Measurements from ENCODE around the gene PARD3B.

Gene PARD3B

GRCh38 chr2:204654669-204655068, 109.4 kb downstream of the PARD3B start:
- no peak for DNase-seq (ENCODE audit: extremely low read depth in 1 of 2, low read depth in 1 of 2)

DNA sequence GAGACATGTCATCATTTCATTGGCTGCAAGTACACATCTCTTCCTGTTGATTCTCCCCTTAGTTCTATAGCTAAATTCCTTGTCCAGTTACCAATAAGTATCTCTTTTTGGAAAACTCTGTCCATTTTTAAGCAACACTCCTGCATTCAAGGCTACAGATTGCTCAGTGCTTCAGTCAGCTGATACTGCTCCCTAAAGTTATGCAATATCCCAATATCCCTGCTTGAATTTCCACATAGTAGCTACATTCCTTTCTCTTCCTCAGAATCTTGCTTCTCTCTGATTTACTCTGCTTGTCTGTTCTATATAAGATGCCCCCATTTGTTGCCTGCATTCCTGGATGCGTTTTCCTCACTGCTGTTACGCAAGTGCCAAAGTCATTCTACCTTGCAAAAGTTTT, 109.8 kb downstream of the PARD3B start:
- no peak for DNase-seq (ENCODE audit: extremely low read depth in 1 of 2, low read depth in 1 of 2)

- DNase-seq (ENCODE audit: extremely low read depth in 1 of 2, low read depth in 1 of 2) = no peak
These were observed 110.4 kb downstream of the PARD3B start for GRCh38 chr2:204655626-204656025.

DNA sequence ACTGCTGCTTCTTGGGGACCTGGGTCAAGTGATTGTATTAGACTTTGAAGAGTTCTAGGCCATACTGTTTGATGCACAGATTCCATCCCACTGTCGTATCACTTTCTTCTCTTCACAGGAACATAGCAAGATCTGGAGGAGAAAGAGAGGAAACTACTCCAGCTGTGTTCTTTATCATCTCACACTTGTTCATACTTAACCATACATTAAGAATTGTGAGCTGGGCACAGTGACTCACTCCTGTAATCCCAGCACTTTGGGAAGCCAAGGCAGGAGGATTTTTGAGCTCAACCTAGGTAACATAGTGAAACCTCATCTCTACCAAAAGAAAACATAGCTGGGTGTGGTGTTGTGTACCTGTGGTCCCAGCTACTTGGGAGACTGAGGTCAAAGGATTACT, 111.7 kb downstream of the PARD3B start:
- no peak for DNase-seq (ENCODE audit: extremely low read depth in 1 of 2, low read depth in 1 of 2)

- DNase-seq (ENCODE audit: extremely low read depth in 1 of 2, low read depth in 1 of 2) = no peak
These were observed 117.7 kb downstream of the PARD3B start for GRCh38 chr2:204662956-204663355.

- no peak for DNase-seq (ENCODE audit: extremely low read depth in 1 of 2, low read depth in 1 of 2)
These were observed 118.6 kb downstream of the PARD3B start for GRCh38 chr2:204663816-204664425.

- no peak for DNase-seq (ENCODE audit: extremely low read depth in 1 of 2, low read depth in 1 of 2)
These were observed 119.4 kb downstream of the PARD3B start for GRCh38 chr2:204664708-204665121.

DNA sequence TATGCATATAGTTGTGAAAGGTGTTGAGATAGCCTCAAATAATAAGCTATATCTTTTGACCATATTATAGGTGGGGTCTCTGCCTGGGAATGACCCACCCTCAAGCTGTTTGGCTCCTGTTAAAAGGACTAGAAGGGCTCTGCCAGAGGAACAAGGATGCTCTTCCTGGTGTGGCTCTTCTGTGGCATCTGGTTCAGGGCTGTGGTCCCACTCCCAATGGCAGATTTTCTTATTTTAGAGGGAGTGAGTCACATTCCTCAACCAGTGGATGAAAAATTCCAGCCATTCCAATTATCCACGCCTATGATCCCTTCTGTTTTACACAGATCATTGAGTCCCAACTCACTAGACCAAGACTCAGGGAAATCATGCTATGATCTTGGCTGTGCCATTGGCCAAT, 119.9 kb downstream of the PARD3B start:
- DNase-seq (ENCODE audit: extremely low read depth in 1 of 2, low read depth in 1 of 2) = no peak

DNA sequence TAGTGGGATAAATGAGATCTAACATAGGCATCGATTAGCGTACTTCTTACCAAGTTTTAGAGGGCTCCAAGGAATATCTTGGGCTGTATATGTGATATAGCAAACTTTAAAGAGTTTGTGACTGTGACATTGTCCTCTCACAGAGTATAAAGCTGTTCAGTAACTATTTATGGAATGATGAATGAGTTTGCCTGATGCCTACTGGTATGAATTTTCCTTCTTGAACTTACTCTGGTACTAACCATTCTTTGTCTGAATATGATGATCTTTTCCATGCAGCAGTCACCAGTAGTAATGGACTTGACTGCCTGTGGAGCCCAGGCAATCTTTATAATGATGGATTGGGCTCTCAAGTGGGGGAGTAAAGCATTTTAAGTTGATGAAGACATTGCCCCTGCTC, 120.5 kb downstream of the PARD3B start:
- DNase-seq (ENCODE audit: extremely low read depth in 1 of 2, low read depth in 1 of 2) = no peak

DNA sequence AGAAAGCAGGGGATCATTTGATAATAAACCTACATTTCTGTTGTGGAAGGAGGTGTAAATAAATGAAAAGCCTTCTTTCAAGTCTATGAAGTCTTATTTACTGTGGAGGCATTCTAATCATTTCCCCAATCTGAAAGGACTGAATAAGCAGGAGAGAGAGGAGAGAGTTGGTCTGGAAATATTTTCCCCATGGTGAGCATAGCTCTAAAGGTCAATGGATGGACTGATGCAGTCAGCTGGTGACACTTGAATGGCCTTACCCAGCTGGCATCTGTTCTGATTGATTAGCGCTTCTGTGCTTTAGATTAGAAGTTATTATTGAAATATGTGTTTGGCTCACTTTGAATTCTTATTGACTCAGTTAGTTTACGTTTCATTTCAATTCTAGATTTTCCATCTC, 122.7 kb downstream of the PARD3B start:
- DNase-seq (ENCODE audit: extremely low read depth in 1 of 2, low read depth in 1 of 2) = no peak

DNA sequence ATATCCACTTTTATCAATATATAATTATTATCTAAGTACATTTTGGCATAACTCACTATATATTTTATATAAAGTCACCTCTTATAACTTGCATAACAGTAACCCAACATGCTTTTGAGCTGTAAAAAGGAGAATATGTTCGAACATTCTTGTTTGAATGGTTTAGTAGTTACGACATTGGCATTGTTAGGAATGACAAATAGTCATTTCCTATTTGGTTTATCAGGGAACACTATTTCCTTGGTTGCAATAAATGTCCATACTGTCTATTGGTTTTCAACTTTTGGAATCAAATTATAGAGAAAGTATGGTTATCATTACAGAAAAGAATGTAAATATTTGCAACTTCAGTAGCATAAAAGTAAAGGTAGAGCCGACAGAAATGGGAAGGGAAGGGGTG, 124.1 kb downstream of the PARD3B start:
- DNase-seq (ENCODE audit: extremely low read depth in 1 of 2, low read depth in 1 of 2) = no peak

DNA sequence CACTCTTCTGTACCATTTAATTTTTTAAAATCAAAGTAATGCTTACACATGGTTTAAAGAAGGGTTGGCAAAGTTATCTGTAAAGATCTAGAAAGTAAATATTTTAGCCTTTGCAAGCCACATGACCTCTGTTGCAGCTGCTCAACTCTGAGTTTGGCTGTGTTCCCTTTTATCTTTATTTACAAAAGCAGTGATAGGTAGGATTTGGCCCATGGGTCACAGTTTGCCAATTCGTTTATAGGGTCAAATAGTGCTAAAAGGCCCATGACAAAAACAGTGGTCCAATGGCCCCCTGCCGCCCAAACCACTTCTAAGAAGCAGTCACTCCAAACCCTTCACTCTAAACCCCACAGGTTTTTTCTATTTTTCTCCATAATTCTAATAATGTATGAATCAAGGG, 124.8 kb downstream of the PARD3B start:
- no peak for DNase-seq (ENCODE audit: extremely low read depth in 1 of 2, low read depth in 1 of 2)

DNA sequence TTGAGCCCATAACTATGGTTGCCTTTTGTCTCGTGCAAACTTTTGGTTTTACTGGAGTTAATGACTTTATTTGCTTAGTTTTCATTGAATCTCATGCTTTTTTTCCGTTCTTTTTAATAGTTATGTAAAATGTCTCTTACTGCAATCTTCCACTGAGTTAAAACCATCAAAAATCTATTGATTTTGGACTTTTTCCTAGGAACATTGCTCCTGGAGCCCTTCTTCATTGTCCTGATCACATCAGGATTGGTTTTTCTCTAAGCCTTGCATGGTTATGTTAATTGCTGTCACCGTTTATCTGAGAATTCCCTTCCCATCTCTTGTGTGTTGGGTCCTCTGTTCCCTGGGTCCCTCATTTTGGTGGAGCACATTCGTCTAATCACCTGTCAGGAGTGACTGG, 125.5 kb downstream of the PARD3B start:
- DNase-seq (ENCODE audit: extremely low read depth in 1 of 2, low read depth in 1 of 2) = no peak

DNA sequence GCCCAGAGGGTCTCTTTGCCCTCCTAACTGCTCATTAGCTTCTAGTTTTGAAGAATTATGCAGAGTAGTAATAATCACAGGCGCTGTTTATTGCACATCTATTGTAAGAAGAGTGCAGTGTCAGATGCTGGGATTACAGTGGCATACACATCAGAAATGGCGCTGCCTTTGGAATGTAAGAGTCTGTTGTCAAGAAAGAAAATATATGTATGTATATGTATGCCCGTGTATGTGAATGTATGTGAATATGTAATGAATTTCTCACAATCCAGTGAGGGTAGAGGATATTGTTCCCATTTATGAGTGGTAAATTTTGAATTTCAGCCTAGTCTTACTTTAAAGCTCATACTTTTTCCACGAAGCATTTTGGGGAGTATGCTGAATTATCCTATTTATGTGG, 127.5 kb downstream of the PARD3B start:
- no peak for DNase-seq (ENCODE audit: extremely low read depth in 1 of 2, low read depth in 1 of 2)

DNA sequence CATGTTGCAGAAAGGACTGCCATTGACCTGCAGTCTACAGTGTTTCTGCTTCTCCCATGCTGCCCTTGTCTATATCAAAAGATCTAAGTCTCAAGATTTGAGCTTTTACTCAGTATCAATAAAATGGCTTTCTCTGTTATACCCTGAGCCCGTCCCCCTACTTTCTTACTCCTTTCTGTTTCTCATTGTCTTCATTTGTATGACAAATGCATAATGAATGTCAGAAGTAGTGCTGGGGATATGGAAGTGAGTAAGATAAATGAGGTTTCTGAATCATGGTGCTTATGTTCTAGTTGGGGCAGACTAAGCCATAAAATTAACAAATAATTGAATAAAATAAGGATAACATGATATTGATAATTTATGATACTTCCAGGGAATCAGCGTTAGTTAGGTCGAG, 128.6 kb downstream of the PARD3B start:
- no peak for DNase-seq (ENCODE audit: extremely low read depth in 1 of 2, low read depth in 1 of 2)

DNA sequence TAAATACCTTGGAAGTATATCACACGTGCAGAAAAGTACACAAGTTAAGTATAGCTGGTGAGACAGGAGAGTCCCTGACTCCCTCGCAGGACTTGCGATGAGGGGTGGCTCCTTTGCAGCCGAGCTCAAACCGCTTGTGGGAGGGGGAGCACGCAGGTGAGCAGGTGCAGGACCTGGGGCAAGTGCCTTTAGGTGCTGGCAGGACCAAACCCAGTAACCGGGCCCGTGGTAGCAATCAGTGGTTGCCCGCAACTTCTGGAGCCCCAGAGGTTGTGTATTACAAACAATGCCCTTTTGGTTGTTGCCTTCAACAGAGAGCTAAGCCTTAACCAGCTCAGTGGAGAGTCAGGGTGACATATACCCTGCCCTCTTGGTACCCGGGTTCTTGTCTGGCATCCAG, 132.8 kb downstream of the PARD3B start:
- DNase-seq (ENCODE audit: extremely low read depth in 1 of 2, low read depth in 1 of 2) = no peak

DNA sequence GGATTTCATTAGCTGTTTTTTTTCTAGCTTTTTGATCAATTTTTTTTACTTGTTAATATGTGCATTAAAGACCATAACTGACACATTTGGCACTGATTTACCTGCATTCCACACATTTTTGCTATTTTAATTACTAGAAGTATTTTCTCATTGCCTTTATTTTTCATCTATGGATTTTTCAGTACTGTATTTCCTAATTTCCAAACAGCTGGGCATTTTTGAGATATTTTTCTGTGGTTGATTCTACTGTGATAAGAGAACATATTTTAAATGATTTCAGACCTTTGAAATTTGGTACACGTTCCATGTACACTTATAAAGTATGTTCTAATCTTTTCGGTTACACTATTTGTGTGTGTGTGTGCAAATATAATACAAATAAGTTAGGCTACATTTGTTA, 135.3 kb downstream of the PARD3B start:
- no peak for DNase-seq (ENCODE audit: extremely low read depth in 1 of 2, low read depth in 1 of 2)

DNA sequence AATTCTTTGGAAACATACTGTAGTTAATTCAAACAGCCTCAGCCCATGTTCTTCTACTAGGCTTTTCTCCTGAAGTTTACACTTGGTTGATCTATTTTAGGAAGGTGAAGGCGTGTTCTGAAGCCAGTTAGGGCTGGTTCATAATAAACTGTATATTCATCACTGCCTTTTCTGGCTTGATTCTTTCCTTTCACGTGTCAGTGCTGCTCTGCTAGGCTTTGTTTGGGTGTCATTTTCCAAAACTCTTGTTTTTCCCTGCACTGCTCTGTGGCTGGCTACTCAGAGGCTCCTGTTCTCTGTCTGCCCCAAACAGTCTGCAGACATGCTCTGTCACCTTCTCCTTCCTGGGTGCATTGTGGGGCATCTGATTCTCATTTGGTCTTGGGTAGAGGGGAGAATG, 136.1 kb downstream of the PARD3B start:
- DNase-seq (ENCODE audit: extremely low read depth in 1 of 2, low read depth in 1 of 2) = no peak

DNA sequence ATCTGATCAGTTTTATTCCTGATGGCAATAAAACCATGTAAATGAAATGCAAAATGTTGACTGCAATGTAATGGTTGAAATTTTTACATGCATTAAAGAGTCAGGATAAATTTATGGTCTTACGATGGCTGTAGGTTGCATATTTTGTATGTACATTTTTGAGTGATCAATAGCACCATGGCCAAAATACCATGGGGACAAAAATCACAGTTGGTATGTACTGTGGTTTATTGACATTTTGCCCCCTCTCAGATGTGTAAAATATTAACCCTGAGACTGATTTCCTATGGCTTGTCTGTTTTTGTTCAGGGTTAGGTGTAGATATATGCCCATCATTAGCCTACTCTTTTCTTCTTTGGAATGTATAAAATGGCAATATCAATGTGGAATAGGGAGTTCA, 138.1 kb downstream of the PARD3B start:
- DNase-seq (ENCODE audit: extremely low read depth in 1 of 2, low read depth in 1 of 2) = no peak

DNA sequence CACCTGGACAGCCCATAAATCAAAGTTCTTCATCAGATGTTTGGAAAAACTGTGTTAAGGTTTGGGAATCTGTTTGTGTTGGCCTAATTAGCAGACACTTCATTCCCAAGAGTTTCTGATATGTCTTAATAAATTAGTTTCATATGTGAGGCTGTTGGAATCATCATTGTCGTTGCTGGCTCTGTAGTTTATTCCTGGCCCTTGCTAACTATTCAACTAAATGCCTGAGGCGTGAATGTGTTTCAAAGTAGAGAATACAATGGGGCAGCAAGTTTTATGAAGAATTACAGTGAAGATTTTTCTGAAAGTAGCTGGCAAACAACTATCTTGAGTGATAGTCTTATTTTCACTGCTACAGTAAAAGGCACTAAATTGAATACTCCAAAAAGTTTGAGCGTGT, 141.1 kb downstream of the PARD3B start:
- DNase-seq (ENCODE audit: extremely low read depth in 1 of 2, low read depth in 1 of 2) = no peak

GRCh38 chr2:204687776-204688175, 142.5 kb downstream of the PARD3B start:
- no peak for DNase-seq (ENCODE audit: extremely low read depth in 1 of 2, low read depth in 1 of 2)

- peak in 1 of 2 donors; percentile 3 for DNase-seq (ENCODE audit: extremely low read depth in 1 of 2, low read depth in 1 of 2)
These were observed 146.7 kb downstream of the PARD3B start for GRCh38 chr2:204691911-204692510.

- no peak for DNase-seq (ENCODE audit: extremely low read depth in 1 of 2, low read depth in 1 of 2)
These were observed 147.5 kb downstream of the PARD3B start for GRCh38 chr2:204692790-204693189.
